Keratinocyte (primary cell): ENCODE results near the gene B9D2. TPM values are rescaled to one million over a fixed set of nuclear protein-coding genes. Genes with fewer than 3 reads are reported as not detected.

Experiments
- DNase-seq: peaks from one replicate; pipeline ENCODE4 v3.0.0-alpha.2; 2011; ENCODE audit warnings: low read depth, missing footprints, low spot score
- FAIRE-seq: peaks from 2 replicates; lab custom pipeline; 2011; peaks lifted over from hg19 to GRCh38; lab: Jason Lieb, UNC
- H2AFZ ChIP-seq: 2 replicates; pipeline ENCODE4 v1.6.0; 2012; ENCODE audit warnings: low read length, control low read depth, inconsistent platforms; ENCODE audit not compliant: control insufficient read depth
- H3K27ac ChIP-seq: 2 replicates; pipeline ENCODE4 v1.5.1; 2011; ENCODE audit warnings: low read length; ENCODE audit not compliant: control insufficient read depth, insufficient read depth
- H3K27me3 ChIP-seq: 3 replicates; pipeline ENCODE4 v1.6.0; 2011; ENCODE audit warnings: low read length; ENCODE audit not compliant: control insufficient read depth, insufficient read depth; ENCODE audit errors: extremely low read depth
- H3K36me3 ChIP-seq, 2 experiments: 2 replicates in 1 of 2; 3 replicates in 1 of 2; pipeline ENCODE4 v1.5.1; 2011; ENCODE audit warnings: low read length in 2 of 2, mild to moderate bottlenecking in 1 of 2; ENCODE audit not compliant: control insufficient read depth in 2 of 2, insufficient read depth in 2 of 2; ENCODE audit errors: extremely low read depth in 1 of 2
- H3K4me1 ChIP-seq: 3 replicates; pipeline ENCODE4 v1.5.1; 2011; ENCODE audit warnings: low read length; ENCODE audit not compliant: control insufficient read depth, insufficient read depth; ENCODE audit errors: extremely low read depth
- H3K4me2 ChIP-seq: 3 replicates; pipeline ENCODE4 v1.6.0; 2011; ENCODE audit warnings: low read depth, low read length; ENCODE audit not compliant: control insufficient read depth, insufficient read depth; ENCODE audit errors: extremely low read depth
- H3K4me3 ChIP-seq, 3 experiments: fragments of 200-600 bp in 1 of 3; sonication (generic) in 1 of 3; 2 replicates in 2 of 3; 3 replicates in 1 of 3; pipeline ENCODE4 v1.5.1; 2011 to 2016; ENCODE audit warnings: low read length in 3 of 3, mild to moderate bottlenecking in 3 of 3, control low read depth in 2 of 3, inconsistent platforms in 1 of 3, low read depth in 1 of 3, mixed read lengths in 1 of 3, mixed run types in 1 of 3, moderate library complexity in 1 of 3; ENCODE audit not compliant: control insufficient read depth in 2 of 3, insufficient read depth in 2 of 3; ENCODE audit errors: extremely low read depth in 1 of 3
- H3K79me2 ChIP-seq: 2 replicates; pipeline ENCODE4 v1.6.0; 2012; ENCODE audit warnings: low read length; ENCODE audit not compliant: control insufficient read depth, insufficient read depth
- H3K9ac ChIP-seq: 3 replicates; pipeline ENCODE4 v1.6.0; 2011; ENCODE audit warnings: low read length; ENCODE audit not compliant: control insufficient read depth, insufficient read depth; ENCODE audit errors: extremely low read depth
- H3K9me1 ChIP-seq: 3 replicates; pipeline ENCODE4 v1.6.0; 2011; ENCODE audit warnings: low read length; ENCODE audit not compliant: control insufficient read depth, insufficient read depth; ENCODE audit errors: extremely low read depth
- H3K9me3 ChIP-seq: 2 replicates; pipeline ENCODE4 v1.5.1; 2012; ENCODE audit warnings: low read depth, low read length; ENCODE audit not compliant: control insufficient read depth
- H4K20me1 ChIP-seq: 3 replicates; pipeline ENCODE4 v1.6.0; 2011; ENCODE audit warnings: low read length; ENCODE audit not compliant: control insufficient read depth, insufficient read depth; ENCODE audit errors: extremely low read depth
- EZH2 ChIP-seq: IDR thresholded peaks from one replicate; pipeline ENCODE4 v1.6.1; 2012; ENCODE audit warnings: inconsistent platforms, mild to moderate bottlenecking, low read length, moderate library complexity
- dilution Hi-C: fragments of 300-500 bp; cut with MboI; formaldehyde crosslinking; loops from one replicate; pipeline ENCODE4 v1.7.0; 2020; ENCODE audit warnings: low sequenced_read_pairs; ENCODE audit not compliant: extremely low pct_ligation_motif_present
- polyA plus RNA-seq, 5 experiments: library from polyadenylated mRNA; depleted of rRNA in 3 of 5; stranded (reverse) in 3 of 5; stranded (forward) in 1 of 5; unstranded in 1 of 5; fragments of >200 nt; gene quantifications; 1 replicate in 1 of 5; 2 replicates in 3 of 5; 3 replicates in 1 of 5; pipeline versions ENCODE4 v1.2.1 to v1.2.3, GENCODE V29; 2011 to 2012; ENCODE audit warnings: missing spikeins in 2 of 5, low read depth in 1 of 5, low replicate concordance in 1 of 5
- TF ChIP-seq, protein P1 (sequence below), 3 experiments: IDR thresholded peaks in 1 of 3; conservative IDR thresholded peaks in 1 of 3; optimal IDR thresholded peaks in 1 of 3; 2 replicates in 2 of 3; 3 replicates in 1 of 3; pipeline versions ENCODE3 to v1.5.1; 2011; ENCODE audit warnings: low read length in 3 of 3, mild to moderate bottlenecking in 3 of 3, moderate library complexity in 2 of 3, control low read depth in 1 of 3, inconsistent platforms in 1 of 3; ENCODE audit not compliant: insufficient read depth in 2 of 3; ENCODE audit errors: extremely low read depth in 1 of 3

B9D2 gene
- polyA plus RNA-seq, 1 donor (not counting 4 experiments of a cell fraction or from before 2014, with no cell fraction given): 2.8 TPM

DNA sequence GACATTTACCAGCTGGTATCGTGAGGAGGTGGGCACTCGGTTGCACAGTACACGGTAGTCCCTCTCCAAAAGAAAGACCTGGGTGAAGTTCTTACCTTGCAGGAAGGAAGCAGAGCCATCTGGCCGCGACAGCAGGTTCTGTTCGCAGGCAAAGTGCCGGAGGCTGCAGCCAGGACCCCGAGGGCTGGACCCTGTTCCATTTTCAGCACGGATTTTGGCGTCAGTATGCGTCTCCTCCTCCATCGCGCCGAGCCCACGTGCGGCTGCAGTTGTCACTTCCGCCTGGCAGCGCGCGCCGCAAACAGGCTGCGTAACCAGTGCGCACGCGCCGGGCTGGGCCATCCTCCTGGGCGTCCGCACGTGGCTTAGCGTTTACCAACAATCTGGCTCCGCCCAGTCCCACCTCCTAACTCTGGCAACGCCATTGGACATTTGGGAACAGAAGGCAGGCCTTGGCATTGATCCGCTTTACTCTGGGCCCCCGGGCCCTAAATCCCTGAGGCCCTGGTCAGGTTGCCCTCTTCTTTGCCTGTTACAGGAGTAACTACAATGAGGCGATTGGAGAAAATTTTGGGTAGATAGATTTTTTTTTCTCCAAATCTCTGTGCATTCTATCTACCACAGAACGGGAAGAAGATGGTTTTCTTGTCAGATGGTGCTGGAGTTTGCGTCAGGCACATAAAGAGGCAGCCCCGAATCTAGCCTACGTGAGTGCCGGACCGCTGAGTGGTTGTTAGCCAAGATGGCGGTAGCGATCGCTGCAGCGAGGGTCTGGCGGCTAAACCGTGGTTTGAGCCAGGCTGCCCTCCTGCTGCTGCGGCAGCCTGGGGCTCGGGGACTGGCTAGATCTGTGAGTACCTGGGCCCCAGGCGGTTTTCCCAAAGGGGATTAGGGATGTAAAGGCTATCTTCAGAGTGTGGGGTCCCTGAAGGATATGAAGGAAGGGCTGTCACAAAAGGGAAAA, 33.4 kb upstream of the B9D2 start, which contains the start of the genes BCKDHA and EXOSC5:
Gene BCKDHA (plus strand): TSS at position 733 of the 964 bp plus-strand sequence. CDS start 10 bp downstream, at position 743.
Gene EXOSC5 (minus strand): TSS at position 274 of the 964 bp plus-strand sequence. CDS start 31 bp downstream, at position 243.
- FAIRE-seq (peak; percentile 85), DNase-seq (peak; percentile 96)
- H3K4me3 ChIP-seq: peak within 1 kb of the TSS; percentile 82 to 100 (median 100)
- H3K4me2 ChIP-seq: peak within 1 kb of the TSS; percentile 100
- H3K9me1 ChIP-seq: no peaks in the 10 kb centered on the region
- H3K79me2 ChIP-seq: peaks cover 27% of the 10 kb centered on the region
- H3K27ac ChIP-seq: peak within 1 kb of the TSS; percentile 100
- no peaks in the 10 kb centered on the region for H3K27me3 ChIP-seq
- no peak for TF ChIP-seq EZH2
- TF ChIP-seq, protein P1, sequence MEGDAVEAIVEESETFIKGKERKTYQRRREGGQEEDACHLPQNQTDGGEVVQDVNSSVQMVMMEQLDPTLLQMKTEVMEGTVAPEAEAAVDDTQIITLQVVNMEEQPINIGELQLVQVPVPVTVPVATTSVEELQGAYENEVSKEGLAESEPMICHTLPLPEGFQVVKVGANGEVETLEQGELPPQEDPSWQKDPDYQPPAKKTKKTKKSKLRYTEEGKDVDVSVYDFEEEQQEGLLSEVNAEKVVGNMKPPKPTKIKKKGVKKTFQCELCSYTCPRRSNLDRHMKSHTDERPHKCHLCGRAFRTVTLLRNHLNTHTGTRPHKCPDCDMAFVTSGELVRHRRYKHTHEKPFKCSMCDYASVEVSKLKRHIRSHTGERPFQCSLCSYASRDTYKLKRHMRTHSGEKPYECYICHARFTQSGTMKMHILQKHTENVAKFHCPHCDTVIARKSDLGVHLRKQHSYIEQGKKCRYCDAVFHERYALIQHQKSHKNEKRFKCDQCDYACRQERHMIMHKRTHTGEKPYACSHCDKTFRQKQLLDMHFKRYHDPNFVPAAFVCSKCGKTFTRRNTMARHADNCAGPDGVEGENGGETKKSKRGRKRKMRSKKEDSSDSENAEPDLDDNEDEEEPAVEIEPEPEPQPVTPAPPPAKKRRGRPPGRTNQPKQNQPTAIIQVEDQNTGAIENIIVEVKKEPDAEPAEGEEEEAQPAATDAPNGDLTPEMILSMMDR (optimal IDR thresholded peaks at IDR 0.05 in 1 of 3, IDR thresholded peaks at IDR 0.05 in 1 of 3, conservative IDR thresholded peaks at IDR 0.05 in 1 of 3; ENCODE audit: extremely low read depth in 1 of 3, insufficient read depth in 2 of 3, low read length in 3 of 3): no peak
- H4K20me1 ChIP-seq: no peaks in the 10 kb centered on the region
- H3K36me3 ChIP-seq: no peaks in the 10 kb centered on the region
- peaks cover 13% of the 10 kb centered on the region for H3K4me1 ChIP-seq
- H2AFZ ChIP-seq: peak within 1 kb of the TSS; percentile 97
- H3K9ac ChIP-seq: peak within 1 kb of the TSS; percentile 99
- no peaks in the 10 kb centered on the region for H3K9me3 ChIP-seq
- dilution Hi-C loops: no loop called here

DNA sequence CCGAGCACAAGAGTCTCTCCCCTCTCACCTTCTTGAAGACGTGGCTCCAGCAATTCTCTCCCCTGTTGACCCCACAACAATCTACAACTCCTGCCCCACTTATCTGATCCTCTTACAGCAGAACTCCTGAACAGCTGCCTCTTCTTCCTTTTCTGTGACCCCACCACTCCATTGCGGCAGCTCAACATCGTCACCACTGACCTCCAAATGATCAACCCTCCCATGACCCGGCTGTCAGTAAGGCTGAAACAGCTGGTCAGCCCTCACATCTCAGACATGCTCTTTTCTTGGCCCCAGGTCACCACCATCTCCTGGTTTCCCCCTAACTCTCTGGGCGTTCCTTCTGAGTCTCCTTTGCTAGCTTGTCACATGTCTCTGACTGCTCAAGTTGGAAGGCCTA, 31.4 kb upstream of the B9D2 start:
- peaks cover 7 to 10% of the 10 kb centered on the region in 2 experiments for H3K36me3 ChIP-seq
- H3K4me2 ChIP-seq: no peak overlapping the region
- no peak overlapping the region for H3K27ac ChIP-seq
- no peaks in the 10 kb centered on the region for H4K20me1 ChIP-seq
- H2AFZ ChIP-seq: no peak overlapping the region
- H3K9me1 ChIP-seq: no peaks in the 10 kb centered on the region
- no peaks in the 10 kb centered on the region for H3K27me3 ChIP-seq
- DNase-seq: no peak
- H3K4me1 ChIP-seq: peaks cover 13% of the 10 kb centered on the region
- no peak overlapping the region for H3K4me3 ChIP-seq
- dilution Hi-C loops: no loop called here
- no peaks in the 10 kb centered on the region for H3K9me3 ChIP-seq
- no peak for FAIRE-seq
- H3K9ac ChIP-seq: no peak overlapping the region
- peaks cover 27% of the 10 kb centered on the region for H3K79me2 ChIP-seq
- TF ChIP-seq EZH2: no peak
- TF ChIP-seq, protein P1 (optimal IDR thresholded peaks at IDR 0.05 in 1 of 3, IDR thresholded peaks at IDR 0.05 in 1 of 3, conservative IDR thresholded peaks at IDR 0.05 in 1 of 3; ENCODE audit: extremely low read depth in 1 of 3, insufficient read depth in 2 of 3, low read length in 3 of 3): no peak
